GM12878 (cell line): ENCODE measurements around the gene NFE2L3. TPM values are rescaled to one million over a fixed set of nuclear protein-coding genes. Genes with fewer than 3 reads are reported as not detected.

ENCODE experiments used
- ATAC-seq: fragments of 200-7000 bp; cut with Tn5 transposase; 3 replicates; pipeline ENCODE4 v1.9.1; 2020; ENCODE audit warnings: mild to moderate bottlenecking, moderate library complexity
- BruUV-seq: library from RNA; stranded (reverse); fragments of 400-500 nt; replicated peaks from 2 replicates; lab custom pipeline; 2021; lab: Mats Ljungman, UMichigan
- CTCF ChIA-PET: fragments of 300-600 bp; sonication (Branson Sonifier 250); formaldehyde crosslinking; extraction: SDS; loops from one replicate; lab custom pipeline; 2021; ENCODE audit warnings: inconsistent platforms; lab: Yijun Ruan, JAX
- POLR2A ChIA-PET: fragments of 350-600 bp; formaldehyde crosslinking; extraction: SDS; loops from one replicate; lab custom pipeline; 2021; ENCODE audit warnings: inconsistent platforms; lab: Charles Lee
- RAD21 ChIA-PET: fragments of 300-600 bp; sonication (Branson Sonifier 250); formaldehyde crosslinking; loops from one replicate; lab custom pipeline; 2023; ENCODE audit warnings: antibody characterized with exemption; ENCODE audit not compliant: unreplicated experiment; lab: Charles Lee
- SMC1A ChIA-PET: fragments of 300-600 bp; sonication (Branson Sonifier 250); formaldehyde crosslinking; loops from one replicate; lab custom pipeline; 2023; ENCODE audit not compliant: unreplicated experiment, uncharacterized antibody; lab: Charles Lee
- DNase-seq: peaks from one replicate; pipeline ENCODE4 v3.0.0-alpha.2; 2011; ENCODE audit warnings: low read depth, low spot score
- FAIRE-seq: peaks from 3 replicates; lab custom pipeline; 2011; peaks lifted over from hg19 to GRCh38; lab: Jason Lieb, UNC
- H2AFZ ChIP-seq: 2 replicates; pipeline ENCODE4 v1.6.0; 2011; ENCODE audit warnings: low read depth, low read length, control low read depth; ENCODE audit not compliant: control insufficient read depth
- H3K27ac ChIP-seq: 2 replicates; pipeline ENCODE4 v1.5.1; 2011; ENCODE audit warnings: control low read depth; ENCODE audit not compliant: control insufficient read depth, insufficient read depth
- H3K27me3 ChIP-seq, 2 experiments: replicated peaks in 1 of 2; 2 replicates each; pipeline versions ENCODE4 v1.6.0 to v1.6.1; 2011; ENCODE audit warnings: low read length in 1 of 2; ENCODE audit not compliant: control insufficient read depth in 2 of 2, insufficient read depth in 2 of 2
- H3K36me3 ChIP-seq, 2 experiments: 2 replicates each; pipeline ENCODE4 v1.5.1; 2011; ENCODE audit warnings: low read length in 1 of 2; ENCODE audit not compliant: control insufficient read depth in 2 of 2, insufficient read depth in 2 of 2
- H3K4me1 ChIP-seq: 2 replicates; pipeline ENCODE4 v1.6.1; 2011; ENCODE audit warnings: mild to moderate bottlenecking, low read length, moderate library complexity, mixed read lengths; ENCODE audit not compliant: control insufficient read depth, insufficient read depth
- H3K4me2 ChIP-seq: 2 replicates; pipeline ENCODE4 v1.6.0; 2011; ENCODE audit warnings: control low read depth; ENCODE audit not compliant: control insufficient read depth, insufficient read depth
- H3K4me3 ChIP-seq: fragments of 200-600 bp; sonication (generic); 2 replicates; pipeline ENCODE4 v1.5.1; 2016
- H3K79me2 ChIP-seq: 2 replicates; pipeline ENCODE4 v1.6.0; 2011; ENCODE audit warnings: low read length; ENCODE audit not compliant: control insufficient read depth, insufficient read depth
- H3K9ac ChIP-seq: 2 replicates; pipeline ENCODE4 v1.8.0; 2011; ENCODE audit warnings: low read length, control low read depth, mixed read lengths; ENCODE audit not compliant: control insufficient read depth, insufficient read depth
- H3K9me3 ChIP-seq: replicated peaks from 3 replicates; pipeline ENCODE4 v1.5.1; 2011; ENCODE audit warnings: mild to moderate bottlenecking, low read length; ENCODE audit not compliant: control insufficient read depth, insufficient read depth
- H4K20me1 ChIP-seq: 2 replicates; pipeline ENCODE4 v1.6.0; 2011; ENCODE audit not compliant: control insufficient read depth, insufficient read depth
- BCL3 ChIP-seq: IDR thresholded peaks from 2 replicates; pipeline ENCODE4 v1.6.1; 2011; ENCODE audit warnings: borderline replicate concordance, low read depth, mild to moderate bottlenecking, moderate library complexity, low read length; ENCODE audit not compliant: insufficient read depth, poor library complexity, severe bottlenecking
- GABPA ChIP-seq: IDR thresholded peaks from 2 replicates; pipeline ENCODE4 v1.6.1; 2014; ENCODE audit warnings: antibody characterized with exemption, low read depth, mild to moderate bottlenecking, inconsistent platforms
- POLR2AphosphoS5 ChIP-seq: IDR thresholded peaks from 2 replicates; pipeline ENCODE4 v1.6.1; 2011; ENCODE audit warnings: mild to moderate bottlenecking, low read length, inconsistent platforms
- RUNX3 ChIP-seq: IDR thresholded peaks from 2 replicates; pipeline ENCODE4 v1.6.1; 2012; ENCODE audit warnings: low read length, inconsistent platforms
- ZBTB4 ChIP-seq: fragments of 450-650 bp; formaldehyde crosslinking; IDR thresholded peaks from 2 replicates; pipeline ENCODE4 v1.4.0; 2022; ENCODE audit warnings: mild to moderate bottlenecking, moderate library complexity
- WGBS: methylation state at CpG from one replicate; pipeline ENCODE4 v1.1.6; 2016; ENCODE audit warnings: low lambda C conversion rate; ENCODE audit not compliant: insufficient replicate concordance, insufficient coverage; ENCODE audit errors: missing lambda C conversion rate; 5-methylcytosine and 5-hydroxymethylcytosine counted together
- in situ Hi-C: fragments of 300-500 bp; cut with MboI; formaldehyde crosslinking; loops from 9 replicates; pipeline ENCODE4 v1.14.3; 2018; ENCODE audit warnings: mixed read lengths
- intact Hi-C: fragments of 100-400 bp; cut with micrococcal nuclease; formaldehyde crosslinking; loops from one replicate; pipeline ENCODE4 v1.14.2; 2022; ENCODE audit not compliant: unreplicated experiment
- polyA plus RNA-seq, 11 experiments: library from polyadenylated mRNA; depleted of rRNA in 4 of 11; unstranded in 6 of 11; stranded (reverse) in 5 of 11; fragments of >200 nt; fragmentation: Nextera tagmentation in 4 of 11; fragmentation: Illumina TruSeq in 1 of 11; extraction: Ambion mirVana in 4 of 11; extraction: Trizol in 1 of 11; gene quantifications; 1 replicate in 1 of 11; 2 replicates in 10 of 11; pipeline versions ENCODE4 v1.2.1 to v1.2.3, GENCODE V29; 2011 to 2016; ENCODE audit warnings: inconsistent platforms in 2 of 11, missing spikeins in 2 of 11, low read depth in 1 of 11
- total RNA-seq, 4 experiments: library from RNA; depleted of rRNA in 3 of 4; stranded (reverse); fragments of >200 nt in 3 of 4; fragmentation: Illumina TruSeq in 1 of 4; extraction: Trizol in 1 of 4; gene quantifications; 2 replicates each; pipeline versions ENCODE4 v1.2.1 to v1.2.3, GENCODE V29; 2013 to 2021

Gene NFE2L3
- total and polyA plus RNA-seq, 10 of the 15 experiments (the other 5 are each of a cell fraction or from before 2014, with no cell fraction given) = 4.4 to 34.9 (median 13.0) TPM

GRCh38 chr7:26188957-26189541 lies 37.1 kb downstream of the NFE2L3 start:
- in situ Hi-C loops = no loop called here
- no peak overlapping the region for H3K27ac ChIP-seq
- ChIA-PET POLR2A (interaction anchor here (0.6 to 2.6 kb wide), 9 partner anchors 9 to 908 kb away, joined by 3 to 8 read pairs (median 3); no protein-coding TSS in a partner anchor), SMC1A (interaction anchor here (0.9 to 3.3 kb wide), 13 partner anchors 8 to 160 kb away, joined by 3 to 23 read pairs (median 4); no protein-coding TSS in a partner anchor), CTCF (interaction anchor here (0.7 to 3.0 kb wide), 10 partner anchors 9 to 972 kb away, joined by 3 to 29 read pairs (median 4); partner anchors contain the start of genes HNRNPA2B1 and NFE2L3), RAD21 (interaction anchor here (0.9 to 2.7 kb wide), 5 partner anchors 8 to 96 kb away, joined by 3 to 13 read pairs (median 5); partner anchors contain the start of gene NFE2L3)
- peaks cover 5 to 38% of the 10 kb centered on the region in 2 experiments; a peak in 3 of 4 replicates for H3K36me3 ChIP-seq
- no peak for DNase-seq
- H4K20me1 ChIP-seq = no peaks in the 10 kb centered on the region; the same call in 1 of the 2 replicates
- no peak overlapping the region for H3K9ac ChIP-seq
- H3K79me2 ChIP-seq = peaks cover 40% of the 10 kb centered on the region
- WGBS = 80% methylated on average over 3 of the region's 3 CpGs
- H3K4me1 ChIP-seq = peaks cover 21% of the 10 kb centered on the region
- no peak for ATAC-seq
- H3K27me3 ChIP-seq = no peaks in the 10 kb centered on the region
- H2AFZ ChIP-seq = no peak overlapping the region
- H3K4me2 ChIP-seq = no peak overlapping the region
- BruUV-seq = no TSS peak
- FAIRE-seq = no peak
- no peak overlapping the region for H3K4me3 ChIP-seq
- TF ChIP-seq ZBTB4 (CRISPR knock-in tag) (0 out of 2 replicates have a peak, but pooled peaks have one; percentile 70), POLR2AphosphoS5 (peak; percentile 8; the same call in 1 of the 2 replicates), GABPA (no peak), RUNX3 (0 out of 2 replicates have a peak, but pooled peaks have one; percentile 1), BCL3 (peak; percentile 12)
- intact Hi-C loops = loop anchor here (2.0 kb wide), 1 partner anchor 32 kb away; no protein-coding TSS in a partner anchor
- no peaks in the 10 kb centered on the region for H3K9me3 ChIP-seq
